GM12874 (cell line): ENCODE measurements around the gene PNKD.

ENCODE experiments used
- CTCF ChIP-seq: IDR thresholded peaks from 2 replicates; pipeline ENCODE4 v1.5.1; 2011; ENCODE audit warnings: low read depth, mild to moderate bottlenecking, control low read depth, low read length, moderate library complexity; ENCODE audit not compliant: insufficient read depth

Gene PNKD

GRCh38 chr2:218313356-218313755 lies 43.0 kb downstream of the PNKD start:
- no peak for TF ChIP-seq CTCF

GRCh38 chr2:218315397-218315796 lies 45.1 kb downstream of the PNKD start:
- TF ChIP-seq CTCF = no peak

GRCh38 chr2:218317303-218317630 lies 46.9 kb downstream of the PNKD start:
- TF ChIP-seq CTCF = no peak

DNA sequence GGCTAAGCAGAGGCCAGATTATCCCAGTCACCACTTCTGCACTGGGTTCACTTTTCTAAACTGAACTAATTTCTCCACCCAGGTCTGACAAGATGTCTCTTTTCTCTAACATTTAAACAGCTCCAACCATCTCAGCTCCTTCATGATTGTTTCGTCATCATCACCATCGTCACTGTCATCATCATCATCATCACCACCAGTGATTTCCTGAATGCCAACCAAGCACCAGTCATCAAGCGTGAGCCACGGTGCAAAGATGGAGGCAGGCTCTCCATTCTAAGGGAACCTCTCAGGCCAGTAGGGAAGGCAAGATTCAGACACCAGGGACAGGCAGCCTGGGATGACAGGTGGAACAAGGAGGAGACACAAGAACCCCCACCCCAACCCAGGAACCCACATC lies 47.5 kb downstream of the PNKD start:
- TF ChIP-seq CTCF = no peak

- no peak for TF ChIP-seq CTCF
Measured at GRCh38 chr2:218318241-218318640, 47.9 kb downstream of the PNKD start.

DNA sequence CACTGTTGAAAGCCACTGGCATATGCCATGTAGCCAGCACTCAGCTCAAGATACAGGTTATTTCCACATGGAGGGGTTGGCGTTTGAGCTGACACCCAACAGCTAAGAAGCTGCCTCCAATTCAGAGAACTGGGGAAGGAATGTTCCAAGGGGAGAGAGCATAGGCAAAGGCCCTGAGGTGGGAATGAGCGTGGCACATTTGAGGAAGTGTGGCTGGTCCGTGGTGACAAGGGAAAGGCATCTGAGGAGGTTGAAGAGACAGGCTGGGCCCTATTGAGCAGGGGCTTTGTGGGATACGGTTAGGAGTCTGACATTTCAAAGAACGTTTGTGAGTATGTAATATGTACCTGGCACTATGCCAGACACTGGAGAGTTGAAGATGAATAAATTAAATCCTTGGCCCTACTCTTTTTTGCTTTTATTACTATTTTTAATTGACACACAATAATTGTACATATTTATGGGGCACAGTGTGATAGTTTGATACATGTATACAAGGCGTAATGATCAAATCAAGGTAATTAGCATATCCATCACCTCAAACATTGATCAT lies 49.6 kb downstream of the PNKD start:
- no peak for TF ChIP-seq CTCF

GRCh38 chr2:218320704-218321336 lies 50.5 kb downstream of the PNKD start:
- TF ChIP-seq CTCF = no peak
